AG04450 (cell line): Measurements from ENCODE around the gene LPCAT4. TPM values are rescaled to one million over a fixed set of nuclear protein-coding genes. Genes with fewer than 3 reads are reported as not detected.

Experiments
- CTCF ChIA-PET: fragments of 300-600, 350-600 bp; formaldehyde crosslinking; extraction: SDS; loops from one replicate; lab custom pipeline; 2022; ENCODE audit warnings: antibody characterized with exemption, inconsistent platforms; lab: Charles Lee
- POLR2A ChIA-PET: fragments of 350-600 bp; formaldehyde crosslinking; extraction: SDS; loops from one replicate; lab custom pipeline; 2021; ENCODE audit warnings: antibody characterized with exemption, inconsistent platforms; lab: Yijun Ruan, JAX
- DNase-seq: peaks from one replicate; pipeline ENCODE4 v3.0.0-alpha.2; 2011; ENCODE audit warnings: low read depth, low spot score
- H3K27ac ChIP-seq: one replicate; pipeline ENCODE4 v1.5.1; 2012; ENCODE audit warnings: low read depth, low read length, control low read depth
- H3K27me3 ChIP-seq: one replicate; pipeline ENCODE4 v1.6.0; 2012; ENCODE audit warnings: low read length; ENCODE audit not compliant: control insufficient read depth, insufficient read depth
- H3K4me3 ChIP-seq: 2 replicates; pipeline ENCODE4 v1.5.1; 2011; ENCODE audit warnings: mild to moderate bottlenecking, low read depth, low read length, control low read depth
- H3K9me3 ChIP-seq: 2 replicates; pipeline ENCODE4 v1.5.1; 2012; ENCODE audit warnings: low read length; ENCODE audit not compliant: control insufficient read depth, insufficient read depth
- CTCF ChIP-seq: IDR thresholded peaks from 2 replicates; pipeline ENCODE4 v1.5.1; 2011; ENCODE audit warnings: low read depth, low read length, control low read depth, inconsistent platforms
- polyA plus RNA-seq: library from polyadenylated mRNA; depleted of rRNA; stranded (reverse); fragments of >200 nt; gene quantifications from 2 replicates; pipeline ENCODE4 v1.2.3, GENCODE V29; 2011

Gene LPCAT4
- polyA plus RNA-seq, 1 experiment, result 20.4 TPM

- no peak overlapping the region for H3K27ac ChIP-seq
- TF ChIP-seq CTCF, result no peak
- CTCF ChIA-PET, result no interaction called here
- DNase-seq, result no peak
- POLR2A ChIA-PET, result no interaction called here
- H3K9me3 ChIP-seq, result no peaks in the 10 kb centered on the region; the same call in 1 of the 2 replicates
- no peak overlapping the region for H3K4me3 ChIP-seq
- H3K27me3 ChIP-seq, result no peaks in the 10 kb centered on the region
Observed at GRCh38 chr15:34335176-34336032, 31.6 kb downstream of the LPCAT4 start.

- ChIA-PET POLR2A (interaction anchor here (0.6 kb wide), 1 partner anchor 35 kb away, joined by 4 read pairs; no protein-coding TSS in a partner anchor), CTCF (interaction anchor here (1.8 kb wide), 1 partner anchor 9 kb away, joined by 7 read pairs; the partner anchor contains the start of genes NOP10 and NUTM1)
- TF ChIP-seq CTCF, result no peak
- H3K4me3 ChIP-seq, result no peak overlapping the region
- no peaks in the 10 kb centered on the region; the same call in 1 of the 2 replicates for H3K9me3 ChIP-seq
- H3K27me3 ChIP-seq, result no peaks in the 10 kb centered on the region
- no peak overlapping the region for H3K27ac ChIP-seq
- no peak for DNase-seq
Observed at GRCh38 chr15:34334672-34335071, 32.3 kb downstream of the LPCAT4 start.

- H3K4me3 ChIP-seq, result no peak overlapping the region
- TF ChIP-seq CTCF, result no peak
- no peaks in the 10 kb centered on the region; the same call in 1 of the 2 replicates for H3K9me3 ChIP-seq
- H3K27me3 ChIP-seq, result no peaks in the 10 kb centered on the region
- POLR2A ChIA-PET, result no interaction called here
- CTCF ChIA-PET, result interaction anchor here (1.8 kb wide), 1 partner anchor 11 kb away, joined by 7 read pairs; the partner anchor contains the start of genes NOP10 and NUTM1
- no peak overlapping the region for H3K27ac ChIP-seq
- no peak for DNase-seq
Observed at GRCh38 chr15:34332553-34333120, 34.4 kb downstream of the LPCAT4 start.

GRCh38 chr15:34331809-34332208 is 35.2 kb downstream of the LPCAT4 start:
- no peak for DNase-seq
- no peak for TF ChIP-seq CTCF
- no peaks in the 10 kb centered on the region for H3K27me3 ChIP-seq
- POLR2A ChIA-PET, result no interaction called here
- H3K9me3 ChIP-seq, result no peaks in the 10 kb centered on the region
- H3K4me3 ChIP-seq, result no peak overlapping the region
- no peak overlapping the region for H3K27ac ChIP-seq
- CTCF ChIA-PET, result no interaction called here
